ENCODE data around the gene PRXL2C. TPM values are rescaled to one million over a fixed set of nuclear protein-coding genes. Genes with fewer than 3 reads are reported as not detected.
"Not testable (repeated sequence)": the region's sequence is repeated elsewhere in the genome, so short reads cannot be mapped to it uniquely, and the experiment has no call there.

The PRXL2C gene
- total RNA-seq, 1 donor from 2014 or later: 4.6 TPM

- no peak for TF ChIP-seq CTCF (IDR thresholded peaks at IDR 0.05; ENCODE audit: unreplicated experiment)
- Mint-ChIP-seq H3K9me3 (peaks cover 7% of the 10 kb centered on the region), H3K27me3 (ENCODE audit: low read depth) (no peaks in the 10 kb centered on the region), H3K4me1 (no peaks in the 10 kb centered on the region), H3K36me3 (no peaks in the 10 kb centered on the region), H3K4me3 (no peak overlapping the region), H3K27ac (no peak overlapping the region)
- DNase-seq (ENCODE audit: low spot score in 2 of 2, unreplicated experiment in 2 of 2): no peak
Measured at GRCh38 chr9:96667363-96667728, 12.2 kb upstream of the PRXL2C start.

GRCh38 chr9:96666653-96667362 is 11.7 kb upstream of the PRXL2C start:
- H3K36me3 Mint-ChIP-seq; H3K4me3 Mint-ChIP-seq; H3K9me3 Mint-ChIP-seq; H3K4me1 Mint-ChIP-seq; DNase-seq (ENCODE audit: low spot score in 2 of 2, unreplicated experiment in 2 of 2); H3K27me3 Mint-ChIP-seq (ENCODE audit: low read depth); H3K27ac Mint-ChIP-seq: not testable (repeated sequence)
- TF ChIP-seq CTCF (IDR thresholded peaks at IDR 0.05; ENCODE audit: unreplicated experiment): peak; percentile 64

- Mint-ChIP-seq H3K9me3 (no peaks in the 10 kb centered on the region), H3K4me3 (no peak overlapping the region), H3K27ac (no peak overlapping the region), H3K36me3 (no peaks in the 10 kb centered on the region), H3K4me1 (no peaks in the 10 kb centered on the region), H3K27me3 (ENCODE audit: low read depth) (no peaks in the 10 kb centered on the region)
- no peak for DNase-seq (ENCODE audit: low spot score in 2 of 2, unreplicated experiment in 2 of 2)
- no peak for TF ChIP-seq CTCF (IDR thresholded peaks at IDR 0.05; ENCODE audit: unreplicated experiment)
Measured at GRCh38 chr9:96665789-96666188, 10.7 kb upstream of the PRXL2C start.

- H3K27me3 Mint-ChIP-seq (ENCODE audit: low read depth): no peaks in the 10 kb centered on the region
- DNase-seq (ENCODE audit: low spot score in 2 of 2, unreplicated experiment in 2 of 2): no peak
- no peak for TF ChIP-seq CTCF (IDR thresholded peaks at IDR 0.05; ENCODE audit: unreplicated experiment)
- no peaks in the 10 kb centered on the region for H3K9me3 Mint-ChIP-seq
- H3K4me3 Mint-ChIP-seq: no peak overlapping the region
- no peaks in the 10 kb centered on the region for H3K4me1 Mint-ChIP-seq
- H3K36me3 Mint-ChIP-seq: no peaks in the 10 kb centered on the region
- H3K27ac Mint-ChIP-seq: no peak overlapping the region
Measured at GRCh38 chr9:96663506-96664120, 8.5 kb upstream of the PRXL2C start.

GRCh38 chr9:96661711-96662110 is 6.6 kb upstream of the PRXL2C start:
- no peak overlapping the region for H3K4me3 Mint-ChIP-seq
- no peaks in the 10 kb centered on the region for H3K9me3 Mint-ChIP-seq
- no peaks in the 10 kb centered on the region for H3K36me3 Mint-ChIP-seq
- no peak overlapping the region for H3K27ac Mint-ChIP-seq
- DNase-seq (ENCODE audit: low spot score in 2 of 2, unreplicated experiment in 2 of 2): no peak
- H3K4me1 Mint-ChIP-seq: no peaks in the 10 kb centered on the region
- peaks cover 4% of the 10 kb centered on the region for H3K27me3 Mint-ChIP-seq (ENCODE audit: low read depth)
- TF ChIP-seq CTCF (IDR thresholded peaks at IDR 0.05; ENCODE audit: unreplicated experiment): no peak
